ENCODE data around the gene RPN1.

RPN1 gene

DNA sequence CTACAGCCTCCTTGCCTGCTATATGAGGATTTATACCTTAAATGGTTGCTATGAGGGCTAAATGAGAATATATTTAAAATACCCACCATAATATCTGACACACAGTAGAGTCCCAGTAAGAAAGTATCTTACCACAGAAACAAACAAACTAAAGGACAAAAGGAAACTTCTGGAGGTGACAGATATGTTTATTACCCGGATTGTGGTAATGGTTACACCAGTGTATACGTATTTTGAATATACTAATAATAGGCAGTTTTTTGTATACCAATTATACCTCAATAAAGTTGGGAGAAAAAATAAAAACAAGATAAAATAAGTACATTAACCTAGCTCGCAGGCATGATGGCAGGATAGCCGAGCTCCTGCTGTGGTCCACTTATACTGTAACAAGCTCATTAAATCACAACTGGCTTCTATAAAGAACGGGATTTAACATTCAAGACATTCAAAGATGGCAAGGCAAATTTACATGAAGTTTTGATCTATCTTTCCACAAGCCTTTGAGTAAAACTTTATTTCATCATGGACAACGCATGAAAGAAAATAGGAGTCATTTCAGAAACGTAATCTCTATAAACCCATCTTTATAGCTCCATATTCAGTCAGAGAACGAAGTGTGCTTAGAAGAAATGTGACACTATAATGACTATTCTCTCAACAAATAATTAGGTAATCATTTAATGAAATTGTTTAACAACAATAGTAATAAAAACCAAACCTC, 1.5 kb downstream of the RPN1 start:
- DNase-seq: no peak

DNA sequence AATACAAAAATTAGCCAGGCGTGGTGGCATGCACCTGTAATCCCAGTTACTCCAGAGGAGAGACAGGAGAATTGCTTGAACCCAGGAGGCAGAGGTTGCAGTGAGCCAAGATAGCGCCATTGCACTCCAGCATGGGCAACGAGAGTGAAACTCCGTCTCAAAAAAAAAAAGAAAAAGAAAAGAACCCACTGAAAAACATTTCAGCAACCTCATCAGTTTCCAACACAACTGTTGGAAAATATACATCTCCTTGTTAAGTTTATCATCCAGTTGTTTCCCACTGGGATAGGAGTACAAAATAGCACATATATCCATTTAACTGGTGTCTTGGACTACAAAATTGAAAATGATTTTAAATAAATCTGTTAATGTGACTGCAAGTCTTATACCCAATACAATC, 2.2 kb downstream of the RPN1 start:
- DNase-seq: no peak

DNA sequence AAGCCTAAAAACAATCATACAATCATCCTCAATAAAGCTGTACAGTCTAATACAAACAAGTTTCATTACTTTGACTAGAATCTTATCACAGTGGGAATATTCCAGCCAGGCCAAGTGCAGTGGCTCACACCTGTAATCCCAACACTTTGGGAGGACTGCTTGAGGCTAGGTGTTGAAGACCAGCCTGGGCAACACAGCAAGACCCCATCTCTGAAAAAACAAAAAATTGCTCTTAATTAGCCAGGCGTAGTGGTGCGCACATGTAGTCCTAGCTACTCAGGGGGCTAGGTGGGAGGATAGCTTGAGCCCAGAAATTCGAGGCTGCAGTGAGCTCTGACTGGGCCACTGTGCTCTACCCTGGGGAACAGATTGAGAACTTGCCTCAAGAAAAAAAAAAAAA, 3.3 kb downstream of the RPN1 start:
- no peak for DNase-seq

DNA sequence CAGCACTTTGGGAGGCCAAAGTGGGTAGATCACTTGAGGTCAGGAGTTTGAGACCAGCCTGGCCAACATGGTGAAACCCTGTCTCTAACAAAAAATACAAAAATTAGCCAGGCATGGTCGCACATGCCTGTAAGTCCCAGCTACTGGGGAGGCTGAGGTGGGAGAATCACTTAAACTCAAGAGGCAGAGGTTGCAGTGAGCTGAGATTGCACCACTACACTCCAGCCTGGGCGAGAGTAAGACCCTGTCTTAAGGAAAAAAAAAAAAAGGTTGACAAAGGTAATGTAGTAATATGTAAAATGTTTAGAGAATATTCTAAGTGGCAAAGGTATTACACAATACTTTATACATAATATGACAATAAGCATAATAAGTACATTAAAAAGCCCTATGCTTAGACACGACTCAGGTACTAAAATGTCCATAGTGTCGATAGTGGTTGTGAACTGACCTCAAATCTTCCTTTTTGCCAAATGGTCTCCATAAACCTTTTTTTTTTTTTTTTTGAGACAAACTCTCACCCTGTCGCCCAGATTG, 16.5 kb downstream of the RPN1 start:
- DNase-seq: no peak

DNA sequence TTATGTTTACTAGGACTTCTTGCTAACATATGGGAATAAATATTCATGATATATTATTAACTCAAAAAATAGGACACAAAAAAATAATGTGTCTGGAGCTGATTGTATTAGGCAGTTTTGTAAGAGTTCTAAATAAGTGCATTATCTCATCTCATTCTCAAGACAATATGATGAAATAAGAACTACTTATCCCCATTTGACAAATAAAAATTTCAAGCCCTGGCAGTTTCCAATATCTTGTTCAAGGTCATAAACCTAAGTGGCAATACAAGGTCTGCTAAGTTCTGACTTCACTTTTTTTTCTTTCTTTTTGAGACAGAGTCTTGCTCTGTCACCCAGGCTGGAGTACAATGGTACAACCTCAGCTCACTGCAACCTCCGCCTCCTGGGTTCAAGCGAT, 18.3 kb downstream of the RPN1 start:
- DNase-seq: no peak

DNA sequence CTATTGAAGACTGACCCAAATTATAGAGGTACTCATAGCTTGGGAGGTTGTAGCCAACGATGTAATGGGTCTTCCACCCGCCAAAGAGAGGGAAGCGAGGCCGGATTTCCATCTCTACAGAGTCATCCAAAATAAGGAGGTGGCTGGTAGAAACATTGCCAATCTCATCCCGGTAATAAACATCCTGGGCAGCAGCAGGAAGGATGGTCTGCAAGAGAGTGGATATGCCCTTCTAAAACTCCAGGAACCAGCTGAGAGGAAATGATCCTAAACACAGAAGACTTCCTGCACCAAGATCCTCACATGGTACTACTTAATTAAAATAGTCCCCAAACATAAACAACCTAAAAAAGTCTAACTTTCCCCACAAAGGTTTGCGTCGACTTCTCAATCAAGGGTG, 20.7 kb downstream of the RPN1 start:
- no peak for DNase-seq

DNA sequence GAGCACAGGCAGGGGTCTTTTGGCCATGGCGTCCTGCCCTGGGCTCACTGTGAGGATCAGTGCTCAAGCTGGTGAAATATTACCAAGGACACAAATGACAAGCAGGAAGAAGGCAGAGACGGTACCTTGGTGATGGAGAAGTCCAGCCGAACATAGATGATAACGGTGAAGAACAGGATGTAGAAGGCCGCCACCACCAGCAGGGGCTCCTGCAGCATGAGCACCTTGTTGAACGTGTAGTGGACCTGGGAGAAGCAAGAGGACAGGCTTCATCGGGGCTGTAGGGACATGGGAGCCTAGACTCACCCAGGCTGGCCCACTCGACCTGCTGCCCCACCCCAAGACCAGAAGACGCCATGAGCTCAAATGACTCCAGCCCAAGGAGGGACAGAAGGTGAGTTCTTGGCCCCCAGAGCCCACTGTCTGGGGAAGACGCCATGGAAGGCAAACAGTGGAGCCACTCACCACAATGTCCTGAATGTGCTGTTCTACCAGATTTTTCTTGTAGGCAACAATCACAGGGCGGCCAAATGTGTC, 25.1 kb downstream of the RPN1 start:
- DNase-seq: no peak

DNA sequence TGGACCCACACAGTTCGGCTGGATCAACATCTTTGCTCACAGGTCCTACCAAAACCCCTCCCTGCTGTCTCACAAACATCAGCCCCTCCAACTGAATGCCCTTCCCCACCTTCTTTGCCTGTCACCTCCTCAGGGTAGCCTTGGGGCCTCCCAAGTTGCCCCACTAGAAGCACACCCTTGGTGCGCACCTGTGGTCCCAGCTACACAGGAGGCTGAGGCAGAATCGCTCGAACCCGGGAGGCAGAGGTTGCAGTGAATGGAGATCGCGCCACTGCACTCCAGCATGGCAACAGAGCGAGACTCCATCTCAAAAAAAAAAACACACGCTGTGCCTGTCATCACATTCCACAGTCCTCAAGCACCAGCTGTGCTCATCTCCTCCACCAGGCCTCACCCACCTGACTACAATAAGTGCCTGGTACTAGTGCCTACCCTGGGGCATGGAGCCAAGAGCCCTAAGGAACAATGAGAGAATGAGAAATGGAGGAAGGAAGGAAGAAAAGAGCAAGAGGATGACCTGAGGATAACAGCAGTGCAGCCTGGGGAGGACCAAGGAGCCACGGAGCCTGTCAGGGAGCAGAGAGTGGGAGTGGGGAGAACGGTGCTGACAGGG, 26.0 kb downstream of the RPN1 start:
- DNase-seq: peak; percentile 12

DNA sequence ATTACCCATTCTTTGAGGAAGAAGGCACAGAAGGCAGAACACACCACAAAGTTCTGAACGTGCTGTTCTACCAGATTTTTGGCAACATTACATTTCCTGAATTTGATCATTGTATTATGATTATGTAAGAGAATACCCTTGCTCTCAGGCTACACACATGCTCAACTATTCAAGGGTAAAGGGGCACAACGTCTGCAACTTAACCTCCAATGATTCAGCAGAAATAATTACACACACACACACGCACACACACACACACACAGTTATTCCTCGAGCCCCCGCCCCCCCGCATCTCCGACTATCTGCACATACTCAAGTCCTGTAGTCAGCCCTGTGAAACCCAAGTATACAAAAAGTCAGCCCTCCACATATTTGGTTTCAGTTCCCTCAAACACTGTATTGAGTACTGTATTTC, 26.8 kb downstream of the RPN1 start:
- no peak for DNase-seq

DNA sequence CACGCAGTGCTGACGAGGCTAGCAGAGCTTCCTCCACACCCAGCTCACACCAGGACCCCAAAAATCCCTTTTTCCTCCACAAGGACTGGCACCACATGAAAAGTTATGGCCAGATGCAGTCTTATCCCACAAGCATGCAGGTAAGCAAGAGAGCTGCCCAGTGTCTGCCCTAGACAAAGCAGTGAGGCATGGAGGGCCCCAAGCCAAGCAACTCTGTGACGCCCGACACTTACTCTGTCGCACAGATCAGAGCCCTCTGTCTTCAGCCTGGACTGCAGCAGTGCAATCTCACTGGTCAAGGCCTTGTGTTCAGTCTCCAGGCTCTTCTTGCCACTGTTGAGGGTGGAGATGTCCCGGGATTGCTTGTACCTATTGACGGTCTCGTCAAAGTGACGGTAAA, 28.7 kb downstream of the RPN1 start:
- DNase-seq: no peak

DNA sequence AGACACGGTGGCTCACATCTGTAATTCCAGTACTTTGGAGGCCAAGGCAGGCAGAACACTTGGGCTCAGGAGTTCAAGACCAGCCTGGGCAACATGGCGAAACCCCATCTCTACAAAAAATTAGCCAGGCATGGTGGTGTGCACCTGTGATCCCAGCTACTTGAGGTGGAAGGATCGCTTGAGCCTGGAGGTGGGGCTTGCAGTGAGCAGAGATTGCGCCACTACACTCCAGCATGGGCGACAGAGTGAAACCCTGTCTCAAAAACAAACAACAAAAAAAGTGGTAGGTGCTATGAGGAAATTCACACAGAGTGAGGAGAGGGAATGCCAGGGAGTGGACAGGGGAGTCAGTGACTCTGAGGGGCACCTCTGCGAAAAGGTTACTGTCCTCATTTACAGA, 29.4 kb downstream of the RPN1 start:
- no peak for DNase-seq

DNA sequence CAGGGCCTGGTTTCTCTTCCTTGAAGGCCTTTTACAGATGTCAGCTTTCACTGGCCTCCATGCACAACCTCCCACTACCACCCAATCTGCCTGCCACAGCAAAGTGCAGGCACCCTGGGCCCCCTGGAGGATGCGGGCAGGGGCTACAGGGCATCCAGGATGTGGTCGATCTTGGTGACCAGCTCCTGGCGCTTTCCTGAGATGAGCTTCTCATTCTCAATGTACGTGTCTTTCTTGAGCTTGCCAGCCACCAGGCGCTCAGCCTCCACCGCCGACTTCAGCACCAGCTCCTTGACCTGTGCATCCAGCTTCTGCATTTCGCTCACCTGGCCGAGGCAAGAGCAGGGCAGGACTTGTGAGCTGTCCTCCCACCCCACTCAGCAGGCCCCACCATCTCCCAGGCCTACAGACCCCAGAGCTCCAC, 30.3 kb downstream of the RPN1 start:
- DNase-seq: no peak

DNA sequence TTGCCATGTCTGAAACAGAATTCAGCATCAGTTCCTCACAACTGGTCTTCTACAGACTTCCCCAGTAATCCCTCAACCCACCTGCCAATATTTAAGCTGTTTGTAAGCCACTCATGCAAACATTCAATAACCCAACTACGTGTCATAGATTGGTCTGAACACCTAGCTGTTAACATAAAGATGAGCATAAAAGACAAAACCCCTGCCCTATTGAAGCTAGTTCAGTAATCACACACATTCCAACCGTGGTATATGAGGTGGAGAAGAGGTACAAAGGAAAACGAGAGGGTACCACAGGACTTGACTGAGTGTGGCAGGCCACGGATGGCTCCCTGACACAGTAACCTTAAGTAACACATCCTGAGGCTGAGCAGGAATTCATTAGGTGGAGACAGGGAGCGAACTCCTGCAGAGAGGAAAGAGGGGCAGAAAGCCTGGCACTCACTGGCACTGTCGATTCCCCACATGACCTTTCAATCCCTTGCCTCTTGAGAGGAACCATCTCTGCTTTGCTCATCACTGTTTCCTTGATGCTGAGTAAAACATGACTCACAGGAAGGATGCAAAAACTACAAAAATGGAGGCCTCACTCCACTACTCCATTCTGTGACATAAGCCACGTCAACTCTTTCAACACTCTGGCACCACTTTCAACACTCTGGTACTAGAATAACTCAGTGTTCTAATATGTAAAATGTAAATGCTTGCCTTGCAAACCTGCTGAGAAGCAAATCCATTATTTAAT, 31.3 kb downstream of the RPN1 start:
- no peak for DNase-seq

DNA sequence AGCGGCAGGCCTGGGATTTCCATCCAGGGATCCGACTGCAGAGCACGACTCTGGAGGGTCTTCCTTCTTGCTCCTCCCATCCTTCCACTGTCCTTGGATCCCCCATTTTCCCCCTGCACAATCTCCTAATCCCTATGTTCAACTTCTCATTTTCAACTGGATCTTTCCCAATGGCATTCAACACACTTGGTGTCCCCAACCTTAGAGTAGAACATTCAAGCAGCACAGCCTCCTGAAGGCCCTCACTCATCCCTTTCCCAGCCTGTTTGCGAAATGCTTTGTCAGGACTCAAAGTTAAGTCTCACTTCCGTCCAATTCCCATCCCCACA, 32.3 kb downstream of the RPN1 start:
- DNase-seq: no peak

DNA sequence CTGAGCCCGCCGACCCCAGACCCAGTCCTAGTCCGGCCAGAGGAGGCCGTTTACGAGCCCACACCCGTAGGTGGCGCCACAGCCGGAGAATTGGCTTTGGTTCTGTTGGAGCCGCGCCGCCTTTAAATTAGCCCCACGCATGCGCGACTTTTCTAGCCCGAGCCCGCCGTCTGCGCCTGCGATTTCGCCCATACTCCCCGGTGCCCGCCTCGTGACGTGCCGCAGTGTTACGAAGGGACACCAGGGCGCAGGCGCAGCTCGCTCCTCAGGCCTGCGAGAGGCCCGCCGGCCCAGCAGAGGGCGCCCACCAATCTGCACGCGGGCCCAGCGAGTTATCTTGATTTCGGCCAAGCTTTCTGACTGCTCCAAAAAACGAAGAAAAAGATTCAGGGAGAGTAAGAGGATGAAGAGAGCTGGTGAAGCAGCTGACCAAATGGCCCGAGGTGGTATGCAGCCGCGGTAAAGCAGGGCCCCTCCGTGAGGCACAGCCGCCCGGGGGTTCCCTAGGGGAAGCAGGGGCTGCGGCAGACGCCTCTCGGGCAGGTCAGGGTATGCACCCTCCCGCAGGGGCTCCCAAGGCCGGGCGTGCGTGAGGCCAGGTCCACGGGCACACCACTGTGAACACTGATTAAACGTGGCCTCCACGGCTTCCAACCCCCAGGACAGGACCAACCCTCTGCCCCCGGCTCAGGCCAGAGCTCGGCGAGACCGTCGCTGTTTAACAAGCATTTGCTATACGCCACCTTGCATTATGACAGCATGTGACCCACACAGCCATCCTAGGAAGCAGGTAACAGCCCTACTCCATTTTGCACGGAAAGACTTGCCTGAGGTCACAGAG, 32.8 kb downstream of the RPN1 start:
- DNase-seq: peak; percentile 90

DNA sequence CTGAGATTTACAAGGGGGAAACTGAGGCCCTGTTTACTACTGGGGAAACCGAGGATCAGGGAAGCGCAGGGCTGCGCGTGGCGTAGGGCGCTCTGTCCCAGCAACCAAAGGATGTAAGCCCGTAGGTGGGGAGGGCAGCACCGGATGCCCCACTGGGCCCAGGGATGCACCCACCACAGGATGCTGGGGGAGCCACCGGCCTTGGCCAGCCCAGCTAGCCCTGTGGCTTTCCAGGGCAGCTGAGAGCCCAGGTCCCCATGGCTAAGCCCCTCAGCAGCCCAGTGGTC, 33.4 kb downstream of the RPN1 start:
- no peak for DNase-seq

DNA sequence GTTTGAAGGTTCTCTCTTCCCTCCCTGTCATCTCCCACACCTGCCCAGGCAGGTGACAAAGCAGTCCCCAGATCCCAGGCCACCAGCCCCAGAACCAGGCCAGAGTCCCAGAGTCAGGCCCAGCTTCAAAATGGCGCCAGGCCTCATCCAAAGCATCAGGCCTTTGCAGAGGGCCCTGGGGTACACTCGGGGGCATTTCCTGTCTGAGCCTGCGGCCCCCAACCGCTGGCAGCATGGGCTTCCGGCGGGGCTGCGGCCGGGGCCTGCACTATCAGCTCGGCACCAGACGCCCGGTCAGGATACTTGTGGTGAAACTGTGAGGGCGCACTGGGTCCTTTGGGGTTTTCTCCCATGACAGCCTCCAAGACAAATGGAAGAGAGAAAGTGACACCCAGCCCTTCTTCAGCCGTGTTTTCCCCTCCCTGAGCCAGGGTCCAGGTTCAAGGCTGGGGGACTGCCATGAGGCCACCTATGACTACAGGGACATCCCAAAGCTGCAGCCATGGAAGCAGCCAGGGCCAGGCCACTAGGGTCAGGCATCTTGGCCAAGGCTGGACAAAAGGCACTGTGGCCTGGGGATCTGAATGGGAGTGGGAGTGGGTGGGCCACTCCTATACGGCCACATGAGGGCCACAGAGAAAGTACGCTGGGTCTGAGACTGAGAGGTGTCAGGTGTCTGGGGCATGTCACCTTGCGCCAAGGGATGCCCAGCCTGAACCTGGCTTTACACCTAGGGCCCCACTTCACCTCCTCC, 33.9 kb downstream of the RPN1 start:
- no peak for DNase-seq

DNA sequence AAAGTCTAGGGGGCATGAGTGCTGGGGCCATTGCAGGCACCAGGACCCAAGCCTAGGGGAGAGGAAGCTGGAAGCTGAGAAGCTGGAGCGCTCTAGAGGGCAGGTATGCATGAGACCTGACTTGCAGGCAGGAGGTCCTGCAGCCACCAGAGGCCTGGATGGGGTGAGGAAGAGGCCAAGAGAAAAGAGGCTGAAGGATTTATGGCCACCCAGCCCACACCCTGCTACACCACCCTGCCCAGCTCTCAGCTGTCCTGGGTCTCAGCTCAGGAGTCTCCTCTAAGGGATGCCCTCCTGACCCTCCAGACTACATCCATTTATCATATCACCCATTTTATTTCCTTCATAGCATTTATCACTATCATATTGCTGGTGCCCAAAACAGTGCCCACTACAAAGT, 36.5 kb downstream of the RPN1 start:
- no peak for DNase-seq

DNA sequence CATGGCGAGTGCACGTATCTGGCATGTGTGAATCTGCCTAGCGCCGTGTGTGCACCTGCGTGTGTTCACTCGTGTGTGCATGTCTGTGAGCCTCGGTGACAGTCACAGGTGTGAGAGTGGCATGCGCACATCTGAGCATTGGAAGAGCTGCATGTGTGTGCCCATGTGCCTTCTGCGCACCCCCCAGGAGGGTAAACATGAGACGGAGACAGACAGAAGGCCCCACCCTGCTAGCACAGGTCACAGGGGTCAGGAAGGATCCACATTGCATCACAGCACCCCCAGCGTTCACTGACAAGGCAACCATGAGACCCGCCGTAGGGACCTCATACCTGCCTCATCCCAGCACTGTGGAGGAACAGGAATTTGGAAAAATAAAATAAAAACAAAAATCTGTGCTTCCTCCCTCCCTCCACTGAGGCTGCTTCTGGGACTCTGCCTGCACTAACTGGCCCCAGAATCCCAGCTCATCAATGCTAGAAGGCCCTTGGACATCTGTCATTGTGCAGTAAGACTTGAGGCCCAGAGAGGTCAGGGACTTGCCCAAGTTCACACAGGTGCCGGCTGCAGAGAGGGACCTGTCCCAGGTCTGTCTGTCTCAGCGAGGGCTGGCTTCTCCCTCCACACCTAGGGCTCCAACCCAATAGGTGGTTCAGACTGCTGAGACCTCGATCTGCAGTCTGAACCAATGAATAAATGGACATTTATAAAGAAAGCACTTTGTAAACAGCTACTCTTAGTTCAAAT, 37.4 kb downstream of the RPN1 start:
- DNase-seq: no peak

DNA sequence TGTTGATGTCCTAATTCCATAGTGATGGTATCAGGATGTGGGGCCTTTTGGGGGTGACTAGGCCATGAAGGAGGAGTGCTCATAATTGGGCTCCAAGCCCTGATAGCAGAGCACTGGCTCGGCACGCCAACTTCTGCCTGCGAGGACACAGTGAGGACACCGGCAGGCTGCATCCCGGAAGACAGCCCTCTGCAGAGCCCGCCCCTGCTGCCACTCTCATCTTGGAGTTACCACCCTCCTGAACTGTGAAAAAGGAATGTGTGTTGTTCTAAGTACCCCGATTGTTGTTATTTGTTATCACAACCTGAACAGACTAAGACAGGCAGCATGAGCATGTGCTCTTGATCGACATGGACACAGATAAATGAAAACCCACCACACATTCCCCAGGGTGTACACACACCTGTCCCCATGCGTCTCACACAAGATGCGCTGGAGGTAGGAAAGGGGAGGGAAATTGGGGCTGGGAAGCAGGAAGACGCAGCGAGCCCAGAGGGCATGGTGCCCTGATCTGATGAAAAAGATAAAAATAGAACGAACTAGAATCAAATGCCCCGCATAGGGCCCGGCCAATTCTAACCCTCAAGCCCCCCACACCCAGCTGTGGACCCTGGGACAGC, 40.1 kb downstream of the RPN1 start:
- DNase-seq: no peak

DNA sequence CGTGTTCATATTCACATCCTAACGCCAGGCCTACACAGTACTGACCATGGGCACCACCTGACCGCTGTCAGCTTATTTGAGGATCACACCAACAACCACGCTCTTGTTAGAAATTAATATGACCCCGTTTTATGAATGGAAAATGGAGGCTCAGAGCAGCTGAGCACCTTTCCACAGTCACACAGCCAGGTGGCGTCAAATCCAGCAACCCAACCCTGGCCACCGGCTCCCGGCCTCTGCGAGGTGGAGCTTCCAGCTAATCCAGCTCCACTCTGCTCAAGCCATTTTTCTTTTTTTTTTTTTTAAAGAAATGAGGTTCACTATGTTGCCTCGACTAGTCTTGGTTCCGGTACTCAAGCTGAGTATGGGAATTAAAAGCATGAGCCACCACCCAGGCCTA, 41.3 kb downstream of the RPN1 start:
- DNase-seq: no peak
